Iris pigment epithelial cell (primary cell): ENCODE results near the gene NUP43.
"Not testable (repeated sequence)": the region's sequence is repeated elsewhere in the genome, so short reads cannot be mapped to it uniquely, and the experiment has no call there.

Experiments
- DNase-seq: peaks from one replicate; pipeline ENCODE4 v3.0.0-alpha.2; 2011; ENCODE audit warnings: low read depth

The NUP43 gene, protein sequence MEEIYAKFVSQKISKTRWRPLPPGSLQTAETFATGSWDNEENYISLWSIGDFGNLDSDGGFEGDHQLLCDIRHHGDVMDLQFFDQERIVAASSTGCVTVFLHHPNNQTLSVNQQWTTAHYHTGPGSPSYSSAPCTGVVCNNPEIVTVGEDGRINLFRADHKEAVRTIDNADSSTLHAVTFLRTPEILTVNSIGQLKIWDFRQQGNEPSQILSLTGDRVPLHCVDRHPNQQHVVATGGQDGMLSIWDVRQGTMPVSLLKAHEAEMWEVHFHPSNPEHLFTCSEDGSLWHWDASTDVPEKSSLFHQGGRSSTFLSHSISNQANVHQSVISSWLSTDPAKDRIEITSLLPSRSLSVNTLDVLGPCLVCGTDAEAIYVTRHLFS

DNA sequence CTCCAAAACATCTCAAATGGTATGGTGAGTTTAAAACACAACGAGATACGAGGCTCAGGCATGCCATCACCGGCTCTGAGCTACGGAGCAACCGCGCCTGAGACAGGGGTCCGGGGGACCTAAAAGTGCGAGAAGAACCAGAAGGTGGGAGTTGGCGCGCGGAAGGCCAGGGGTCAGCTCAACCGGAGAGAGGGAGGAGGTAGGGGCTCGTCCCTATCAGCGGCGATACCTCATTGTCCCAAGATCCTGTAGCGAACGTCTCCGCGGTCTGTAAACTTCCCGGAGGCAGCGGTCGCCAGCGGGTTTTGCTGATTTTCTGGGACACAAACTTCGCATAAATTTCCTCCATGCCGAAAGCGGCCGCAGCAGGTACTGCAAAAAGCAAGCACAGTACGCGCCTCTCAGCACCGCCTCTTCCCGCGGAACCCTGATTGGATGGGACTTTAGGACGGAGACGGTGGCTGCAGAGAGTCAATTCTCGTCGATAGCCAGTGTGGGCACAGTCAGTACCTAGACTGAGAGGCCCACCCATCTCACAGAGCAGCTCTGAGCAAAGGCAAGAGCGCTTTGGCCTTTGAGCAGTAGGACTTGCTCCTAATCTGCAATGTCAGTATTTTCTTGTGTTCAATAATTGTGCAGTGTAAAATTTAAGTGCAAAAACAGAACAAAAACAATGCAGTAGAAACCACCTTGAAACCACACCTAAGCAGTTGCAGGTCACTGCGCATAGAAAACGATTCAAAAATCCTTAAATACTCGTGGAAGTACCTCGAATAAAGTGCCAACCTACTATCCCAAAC, at the start of gene NUP43:
Gene NUP43, minus strand, starts transcription at position 383 of the 800 bp plus-strand sequence. Its CDS starts 34 bp downstream, at position 349.
- peak; percentile 95 for DNase-seq

DNA sequence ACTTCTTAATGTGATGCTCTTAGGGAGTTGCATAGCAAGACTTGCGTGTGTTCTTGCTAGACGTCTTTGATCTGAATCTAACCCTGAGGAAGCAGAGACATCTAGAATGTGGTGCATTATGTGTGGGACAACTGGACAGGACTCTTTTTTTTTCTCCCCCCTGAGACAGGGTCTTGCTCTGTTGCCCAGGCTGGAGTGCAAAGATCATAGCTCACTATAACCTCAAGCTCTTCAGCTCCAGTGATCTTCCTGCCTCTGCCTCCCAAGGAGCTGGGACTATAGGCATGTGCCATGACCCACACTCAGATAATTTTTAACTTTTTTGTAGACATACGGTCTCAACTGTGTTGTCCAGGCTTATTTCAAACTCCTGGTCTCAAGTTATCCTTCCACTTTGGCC, 37.2 kb upstream of the NUP43 start:
- no peak for DNase-seq

DNA sequence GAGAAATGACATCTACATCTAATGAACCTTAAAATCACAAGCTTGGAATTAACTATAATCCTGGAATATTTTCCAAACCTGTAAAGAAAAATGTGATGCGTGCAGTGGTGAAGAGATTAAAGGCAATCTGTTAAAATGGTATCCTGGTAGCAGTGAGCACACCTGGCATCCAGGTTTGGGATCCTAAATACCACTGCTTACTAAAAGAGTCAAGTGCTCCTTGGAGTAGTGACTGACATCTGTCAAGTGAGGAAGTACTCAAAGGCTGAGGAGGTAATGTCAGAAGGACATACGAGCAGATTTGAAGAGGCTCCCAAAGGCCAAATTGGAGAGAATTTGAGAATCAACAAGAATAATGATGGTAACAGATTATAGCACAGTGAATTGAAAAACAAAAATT, 36.0 kb upstream of the NUP43 start:
- no peak for DNase-seq

DNA sequence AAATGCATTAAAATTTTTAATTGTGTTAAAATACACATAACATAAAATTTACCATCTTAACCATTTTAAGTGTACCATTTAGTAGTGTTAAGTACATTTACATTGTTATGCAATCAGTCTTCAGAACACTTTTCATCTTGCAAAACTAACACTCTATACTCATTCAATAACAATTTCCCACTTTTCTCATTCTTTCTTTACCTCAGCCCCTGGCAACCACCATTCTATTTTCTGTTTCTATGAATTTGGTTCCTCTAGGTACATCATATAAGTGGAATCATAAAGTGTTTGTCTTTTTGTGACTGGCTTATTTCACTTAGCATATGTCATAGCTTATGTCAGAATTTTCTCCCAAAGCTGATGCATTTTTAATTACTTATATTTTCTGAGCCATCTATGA, 35.4 kb upstream of the NUP43 start:
- DNase-seq = peak; percentile 14

DNA sequence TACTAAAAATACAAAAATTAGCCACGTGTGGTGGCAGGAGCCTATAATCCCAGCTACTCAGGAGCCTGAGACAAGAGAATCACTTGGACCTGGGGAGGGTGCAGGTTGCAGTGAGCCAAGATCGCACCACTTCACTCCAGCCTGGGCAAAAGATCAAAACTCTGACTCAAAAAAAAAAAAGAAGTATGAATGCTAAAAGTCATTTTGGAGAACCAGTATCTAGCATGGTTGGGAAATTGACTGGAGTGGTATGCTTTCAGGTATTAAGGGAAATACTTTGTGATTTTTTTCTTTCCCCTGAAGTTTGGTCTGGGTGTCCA, 33.3 kb upstream of the NUP43 start:
- DNase-seq = no peak

DNA sequence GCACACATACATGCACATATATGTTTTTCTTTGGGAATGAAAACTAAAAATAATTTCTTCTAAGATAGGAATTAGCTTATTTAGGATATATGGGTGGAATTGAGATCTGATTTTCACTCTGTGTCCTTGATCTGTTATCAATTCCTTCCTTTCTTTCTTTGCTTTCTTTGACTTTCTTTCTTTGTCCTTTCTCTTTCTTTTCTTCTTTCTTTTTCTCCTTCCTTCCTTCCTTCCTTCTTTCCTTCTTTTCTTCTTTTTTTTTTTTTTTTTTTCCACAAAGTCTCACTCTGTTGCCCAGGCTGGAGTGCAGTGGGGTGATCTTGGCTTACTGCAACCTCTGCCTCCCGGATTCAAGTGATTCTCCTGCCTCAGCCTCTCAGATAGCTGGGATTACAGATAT, 31.3 kb upstream of the NUP43 start:
- no peak for DNase-seq

DNA sequence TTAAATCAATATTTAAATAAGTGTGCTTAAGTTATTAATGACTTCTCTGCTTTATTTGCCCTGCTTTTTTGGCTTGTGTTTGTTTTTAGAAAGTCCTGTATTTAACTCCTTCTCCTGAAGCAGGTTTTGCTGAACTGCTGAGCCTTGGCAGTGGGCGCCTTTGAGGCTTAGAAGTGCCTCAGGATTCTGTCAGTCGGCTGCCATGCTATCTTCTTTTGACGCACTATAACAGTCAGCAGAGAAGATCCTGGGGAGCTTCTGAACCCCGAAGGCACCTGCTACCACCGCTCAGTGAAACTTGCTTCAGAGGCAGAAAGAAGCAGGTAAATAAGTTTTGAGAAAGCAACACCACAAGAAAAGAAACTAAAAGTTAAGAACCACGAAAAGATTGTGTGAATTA, 25.6 kb upstream of the NUP43 start:
- no peak for DNase-seq

DNA sequence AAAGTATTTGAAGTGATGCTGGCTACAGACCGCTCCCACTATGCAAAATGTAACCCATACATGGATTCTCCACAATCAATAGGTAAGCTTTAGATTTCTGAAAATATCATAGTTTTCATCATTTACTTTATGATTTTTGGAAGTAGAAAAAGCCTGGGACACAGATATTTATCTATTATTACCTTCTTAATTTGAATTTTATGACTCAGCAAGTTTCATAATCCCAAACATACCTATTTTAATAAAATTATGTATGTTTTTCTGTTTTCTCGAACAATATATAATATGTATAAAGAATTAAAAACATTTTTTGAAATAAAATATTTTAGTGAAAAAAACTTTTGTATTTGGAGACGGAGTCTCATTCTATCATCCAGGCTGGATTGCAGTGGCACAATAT, 24.9 kb upstream of the NUP43 start:
- no peak for DNase-seq

DNA sequence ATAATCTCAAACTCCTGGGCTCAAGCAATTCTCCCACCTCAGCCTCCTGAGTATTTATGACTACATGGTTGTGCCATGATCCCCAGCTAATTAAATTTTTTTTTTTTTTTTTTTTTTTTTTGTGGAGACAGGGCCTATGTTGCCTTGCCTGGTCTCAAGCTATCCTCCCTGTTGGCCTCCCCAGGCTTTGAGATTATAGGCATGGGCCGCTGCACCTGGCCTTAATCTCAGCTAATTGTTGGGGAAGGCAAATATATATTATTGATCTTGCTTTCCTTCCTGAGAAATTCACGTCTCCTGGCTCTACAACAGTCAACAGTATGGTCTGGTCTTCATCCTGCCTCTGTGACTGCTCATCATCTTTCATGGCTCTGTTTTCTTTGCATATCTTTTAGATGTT, 23.3 kb upstream of the NUP43 start:
- no peak for DNase-seq

DNA sequence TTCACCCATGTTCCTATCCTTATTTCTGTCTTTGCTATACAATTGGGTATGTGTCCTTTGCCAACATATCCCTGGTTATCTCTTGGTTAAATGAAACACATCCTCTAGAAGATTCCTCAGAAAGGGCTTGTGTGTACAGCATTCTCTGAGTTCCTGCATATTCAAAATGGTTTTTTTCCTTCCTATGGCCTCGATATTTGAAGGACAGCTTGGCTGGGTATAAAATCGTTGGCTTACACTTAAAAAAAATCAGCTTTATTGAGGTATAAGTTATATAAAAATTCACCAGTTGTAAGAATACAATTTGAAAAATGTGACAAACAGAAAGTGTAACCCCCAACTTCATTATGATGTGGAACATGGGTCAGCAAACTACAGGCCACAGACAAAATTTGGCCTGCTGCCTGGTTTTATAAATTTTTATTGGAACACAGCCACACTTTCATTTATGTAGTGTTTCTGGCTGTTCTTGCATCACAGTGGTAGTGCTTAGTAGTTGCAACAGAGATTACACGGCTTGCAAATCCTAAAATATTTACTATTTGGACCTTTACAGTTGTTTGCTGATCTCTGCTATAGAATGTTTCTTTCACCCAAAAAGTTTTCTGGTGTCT, 19.9 kb upstream of the NUP43 start:
- DNase-seq = peak; percentile 94

DNA sequence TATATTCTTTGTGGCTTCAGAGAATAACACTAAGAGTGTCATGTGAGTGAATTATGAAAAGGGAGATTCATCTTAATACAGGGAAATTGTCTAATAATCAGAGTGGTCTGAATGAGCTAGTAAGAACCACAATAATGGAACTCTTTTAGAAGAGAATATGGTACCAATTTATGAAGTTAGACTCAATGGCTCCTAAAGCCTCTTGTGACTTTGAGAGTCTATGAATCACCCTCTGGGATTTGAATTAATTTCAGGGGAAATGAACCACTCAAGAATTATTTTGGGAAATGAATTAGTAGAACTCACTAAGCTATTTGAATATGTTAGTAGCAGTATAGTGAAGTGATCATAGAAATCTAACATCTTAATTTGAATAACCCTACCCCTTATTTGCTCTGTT, 17.5 kb upstream of the NUP43 start:
- DNase-seq = no peak

DNA sequence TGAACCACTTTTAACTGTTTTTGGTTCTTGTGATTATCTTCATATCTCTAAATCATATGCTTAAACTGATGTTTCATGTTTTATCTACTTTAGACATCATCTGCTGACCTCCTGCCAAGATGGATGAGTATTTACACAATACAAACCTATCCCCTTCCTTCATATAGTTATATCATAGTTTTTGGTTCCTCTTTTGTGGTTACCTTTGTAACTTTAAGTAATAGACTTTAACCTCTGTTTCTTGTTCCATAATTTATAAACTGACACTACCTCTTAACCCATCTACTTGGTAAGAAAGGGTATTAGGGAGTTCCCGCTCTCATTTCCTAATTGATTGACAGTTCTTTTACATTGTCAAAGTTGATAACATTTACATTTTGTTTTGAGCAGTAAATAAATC, 15.1 kb upstream of the NUP43 start:
- DNase-seq = peak; percentile 12

DNA sequence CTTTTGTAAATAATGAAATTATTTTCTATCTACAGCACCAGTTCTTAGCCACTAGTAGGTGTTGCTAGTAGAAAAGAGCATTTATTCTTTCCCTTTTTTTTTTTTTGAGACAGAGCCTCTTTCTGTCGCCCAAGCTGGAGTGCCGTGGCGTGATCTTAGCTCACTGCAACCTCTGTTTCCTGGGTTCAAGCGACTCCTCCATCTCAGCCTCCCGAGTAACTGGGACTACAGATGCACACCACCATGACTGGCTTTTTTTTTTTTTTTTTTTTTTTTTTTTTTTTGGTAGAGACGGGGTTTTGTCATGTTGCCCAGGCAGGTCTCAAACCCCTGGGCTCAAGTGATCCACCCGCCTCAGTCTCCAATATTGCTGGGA, 9.9 kb upstream of the NUP43 start:
- DNase-seq = no peak

DNA sequence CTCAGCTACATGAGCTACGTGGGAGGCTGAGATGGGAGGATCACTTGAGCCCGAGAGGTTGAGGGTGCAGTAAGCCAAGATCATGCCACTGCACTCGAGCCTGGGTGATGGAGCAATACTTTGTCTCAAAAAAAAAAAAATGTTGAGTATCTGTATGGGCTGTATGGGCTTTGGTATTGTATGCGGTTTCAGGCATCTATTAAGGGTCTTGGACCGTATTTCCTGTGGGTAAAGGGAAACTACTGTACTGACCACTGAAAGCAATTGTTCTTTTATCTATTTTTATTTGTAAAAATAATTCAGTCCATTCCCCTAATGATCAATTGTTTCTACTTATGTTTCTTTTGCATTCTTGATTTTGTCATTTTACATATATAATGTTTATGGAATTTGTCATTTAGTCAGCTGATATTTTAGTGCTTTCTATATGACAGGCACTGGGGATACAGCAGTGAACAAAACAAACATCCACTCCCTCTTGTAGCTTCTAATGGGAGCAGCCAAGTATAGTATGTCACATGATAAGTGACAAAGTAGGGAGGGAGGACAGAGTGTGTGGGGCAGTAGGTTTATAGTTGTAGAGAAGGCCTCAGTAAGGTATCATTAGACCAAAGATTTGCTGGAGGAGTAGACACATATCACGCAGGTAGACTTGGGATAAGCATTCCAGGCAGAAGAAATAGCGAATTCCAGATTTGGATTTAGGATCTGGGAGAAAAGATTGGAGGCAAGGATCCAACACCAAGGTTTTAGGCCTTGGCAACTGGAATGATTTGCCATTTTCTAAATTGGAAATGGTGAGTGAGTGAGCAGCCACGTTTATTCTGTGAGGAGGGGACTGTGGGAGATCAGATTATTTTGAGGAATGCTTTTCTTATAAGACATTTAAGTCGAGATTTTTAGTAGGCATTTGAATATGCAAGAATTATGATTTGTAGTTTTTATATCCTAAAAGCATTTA, 9.3 kb upstream of the NUP43 start:
- DNase-seq = no peak

DNA sequence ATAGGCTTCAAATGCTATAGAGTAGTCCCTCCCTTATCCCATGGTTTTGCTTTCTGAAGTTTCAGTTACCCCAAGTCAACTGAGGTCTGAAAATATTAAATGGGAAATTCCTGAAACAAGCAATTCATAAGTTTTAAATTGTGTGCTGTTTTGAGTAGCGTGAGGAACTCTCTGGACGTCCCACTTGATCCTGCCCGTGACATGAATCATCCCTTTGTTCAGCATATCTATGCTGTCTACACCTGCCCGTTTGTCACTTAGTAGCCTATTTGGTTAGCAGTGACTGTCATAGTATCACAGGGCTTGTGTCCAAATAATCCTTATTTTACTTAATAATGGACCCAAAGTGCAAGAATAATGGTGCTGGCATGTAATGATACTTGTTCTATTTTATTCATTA, 8.2 kb upstream of the NUP43 start:
- DNase-seq = no peak

DNA sequence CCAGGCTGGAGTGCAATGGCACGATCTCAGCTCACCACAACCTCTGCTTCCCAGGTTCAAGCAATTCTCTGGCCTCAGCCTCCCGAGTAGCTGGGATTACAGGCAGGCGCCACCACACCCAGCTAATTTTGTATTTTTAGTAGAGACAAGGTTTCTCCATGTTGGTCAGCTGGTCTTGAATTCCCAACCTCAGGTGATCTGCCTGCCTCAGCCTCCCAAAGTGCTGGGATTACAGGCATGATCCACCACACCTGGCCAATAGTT, 7.0 kb upstream of the NUP43 start:
- not testable (repeated sequence) for DNase-seq

DNA sequence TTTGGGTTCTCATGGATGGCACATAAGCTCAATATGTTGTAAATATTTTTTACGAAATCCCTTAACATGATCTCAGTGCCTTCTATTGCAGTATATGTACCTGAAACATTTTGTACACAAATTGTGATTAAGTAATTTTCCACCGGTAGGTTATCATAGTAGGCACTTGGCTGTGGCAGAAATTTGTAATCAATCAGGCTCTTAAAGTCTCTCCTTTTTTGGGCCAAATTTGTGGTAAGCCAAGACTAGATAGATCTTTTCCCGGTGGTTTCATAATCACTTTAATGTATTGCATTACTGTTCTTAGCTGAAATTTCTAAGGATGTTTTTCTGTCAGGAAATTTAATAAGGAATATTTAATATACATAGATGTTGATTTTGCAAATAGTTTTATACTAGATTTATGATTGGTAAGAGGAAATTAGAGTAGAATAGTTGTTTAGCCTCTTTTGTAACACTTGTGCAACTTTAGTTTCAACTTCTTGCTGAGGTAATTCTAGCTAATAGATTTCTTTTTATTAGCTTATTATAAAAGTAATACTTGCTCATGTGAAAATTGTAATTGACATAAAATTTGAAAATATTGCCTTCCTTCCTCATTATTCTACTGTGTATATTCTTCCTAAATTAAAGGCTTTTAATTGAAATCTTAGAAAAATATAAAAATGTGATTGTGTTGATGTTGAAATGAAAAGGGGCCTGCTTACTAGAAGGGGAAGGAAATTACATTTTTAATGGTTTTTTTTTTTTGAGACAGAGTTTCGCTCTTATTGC, 6.5 kb upstream of the NUP43 start:
- DNase-seq = no peak

DNA sequence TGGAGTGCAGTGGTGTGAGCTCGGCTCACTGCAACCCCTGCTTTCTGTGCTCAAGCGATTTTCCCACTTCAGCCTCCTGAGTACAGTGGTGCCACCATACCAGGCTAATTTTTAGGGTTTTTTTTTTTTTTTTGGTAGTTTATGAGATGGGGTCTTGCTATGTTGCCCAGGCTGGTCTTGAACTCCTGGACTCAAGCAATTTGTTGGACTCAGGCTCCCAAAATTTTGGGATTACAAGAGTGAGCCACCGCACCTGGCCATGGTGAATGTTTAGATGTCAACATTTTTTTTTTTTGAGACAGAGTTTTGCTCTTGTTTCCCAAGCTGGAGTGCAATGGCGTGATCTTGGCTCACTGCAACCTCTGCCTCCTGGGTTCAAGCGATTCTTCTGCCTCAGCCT, 5.6 kb upstream of the NUP43 start:
- DNase-seq = not testable (repeated sequence)

DNA sequence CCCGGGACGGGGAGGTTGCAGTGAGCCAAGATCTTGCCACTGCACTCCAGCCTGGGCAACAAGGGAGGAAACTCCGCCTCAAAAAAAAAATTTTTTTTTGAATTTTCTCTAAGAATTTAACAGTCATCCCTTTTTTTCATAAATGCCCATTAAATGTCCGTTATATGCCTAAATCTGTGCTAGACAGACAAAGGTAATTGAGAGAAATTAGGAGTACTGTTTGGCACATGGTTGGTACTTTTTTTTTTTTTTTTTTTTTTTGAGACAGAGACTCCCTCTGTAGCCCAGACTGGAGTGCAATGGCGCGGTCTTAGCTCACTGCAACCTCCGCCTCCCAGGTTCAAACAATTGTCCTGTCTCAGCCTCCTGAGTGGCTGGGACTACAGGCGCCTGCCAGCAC, 4.9 kb upstream of the NUP43 start:
- no peak for DNase-seq

DNA sequence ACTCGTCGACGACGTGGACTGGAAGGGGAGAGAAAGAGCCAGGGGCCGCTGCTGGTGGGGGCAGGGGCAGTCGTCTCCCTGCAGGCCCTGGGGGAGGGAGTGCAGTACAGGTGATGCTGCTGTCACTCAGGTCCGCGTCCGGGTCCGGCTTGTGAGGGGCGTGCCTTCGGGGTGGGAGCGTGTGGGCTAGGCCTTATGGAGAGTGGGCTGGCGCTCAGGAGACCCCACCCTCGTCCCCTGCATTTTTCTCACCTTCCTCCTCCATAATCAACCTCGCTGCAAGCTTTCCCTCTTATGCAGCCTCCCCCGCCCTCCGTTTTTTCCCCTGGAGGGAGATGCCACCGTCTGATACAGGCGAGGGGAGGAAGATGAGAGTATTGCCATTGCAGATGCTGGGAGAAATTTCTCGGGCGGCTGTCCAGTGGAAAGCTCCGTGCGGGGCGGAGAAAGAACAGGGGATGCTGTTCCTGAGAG, 3.8 kb upstream of the NUP43 start:
- peak; percentile 69 for DNase-seq

DNA sequence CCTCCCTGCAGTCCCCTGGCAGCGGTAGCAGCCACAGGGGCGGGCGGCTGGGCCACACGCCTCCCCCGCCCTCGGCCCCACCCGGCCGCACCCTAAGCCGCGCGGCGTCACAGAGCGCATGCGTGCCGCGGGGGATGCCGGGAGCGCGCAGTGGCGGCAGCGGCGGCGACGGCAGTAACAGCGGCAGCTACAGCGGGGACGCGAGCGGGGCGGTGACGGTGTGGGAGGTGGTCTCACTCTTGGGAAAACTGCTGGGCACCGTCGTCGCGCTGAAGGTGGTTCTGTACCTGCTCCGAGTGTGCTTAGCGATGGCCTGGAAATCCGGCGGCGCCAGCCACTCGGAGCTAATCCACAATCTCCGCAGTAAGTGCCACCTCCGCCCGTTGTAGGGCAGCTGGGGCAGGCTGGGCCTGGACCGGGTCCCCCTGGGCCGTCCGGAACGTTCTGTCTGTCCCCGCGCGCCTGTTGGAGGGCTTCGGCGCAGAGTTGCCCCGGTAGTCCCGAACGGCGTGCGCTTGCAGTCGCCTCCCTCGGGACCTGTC, 3.3 kb upstream of the NUP43 start, which contains the start of gene PCMT1:
Gene PCMT1, plus strand, starts transcription at position 148 of the 542 bp plus-strand sequence. Its CDS starts 161 bp downstream, at position 309.
- peak; percentile 86 for DNase-seq
